HL-60 (cell line): Measurements from ENCODE around the gene BTBD2.

Source experiments
- DNase-seq, 2 experiments: peaks; one replicate each; pipeline ENCODE4 v3.0.0-alpha.2; 2010 to 2020; ENCODE audit warnings: low read depth in 1 of 2, low spot score in 1 of 2
- H3K27ac ChIP-seq: fragments of 250-450 bp; sonication (Bioruptor Pico); replicated peaks from 2 replicates; pipeline ENCODE4 v1.5.1; 2020; ENCODE audit warnings: mild to moderate bottlenecking, moderate library complexity
- H3K27me3 ChIP-seq: fragments of 250-450 bp; sonication (Bioruptor Pico); 2 replicates; pipeline ENCODE4 v1.5.1; 2021; ENCODE audit warnings: mild to moderate bottlenecking, moderate library complexity; ENCODE audit not compliant: insufficient read depth, poor library complexity, severe bottlenecking
- H3K4me3 ChIP-seq: replicated peaks from 2 replicates; pipeline ENCODE4 v1.5.1; 2011; ENCODE audit warnings: mild to moderate bottlenecking, control low read depth, low read length; ENCODE audit not compliant: insufficient read depth
- GABPA ChIP-seq: IDR thresholded peaks from 2 replicates; pipeline ENCODE4 v1.6.1; 2012; ENCODE audit warnings: low read depth
- POLR2AphosphoS5 ChIP-seq: IDR thresholded peaks from 2 replicates; pipeline ENCODE4 v1.6.1; 2012; ENCODE audit warnings: low read depth
- SPI1 ChIP-seq: IDR thresholded peaks from 2 replicates; pipeline ENCODE4 v1.6.1; 2012; ENCODE audit warnings: low read depth, mild to moderate bottlenecking, borderline replicate concordance
- TF ChIP-seq, protein P1 (sequence below): IDR thresholded peaks from 2 replicates; pipeline ENCODE4 v1.6.1; 2012; ENCODE audit warnings: low read depth; ENCODE audit not compliant: insufficient replicate concordance
- TF ChIP-seq, protein P2 (sequence below): IDR thresholded peaks from one replicate; pipeline ENCODE4 v1.5.1; 2011; ENCODE audit warnings: low read length, control low read depth, inconsistent platforms; ENCODE audit not compliant: insufficient read depth

The BTBD2 gene

DNA sequence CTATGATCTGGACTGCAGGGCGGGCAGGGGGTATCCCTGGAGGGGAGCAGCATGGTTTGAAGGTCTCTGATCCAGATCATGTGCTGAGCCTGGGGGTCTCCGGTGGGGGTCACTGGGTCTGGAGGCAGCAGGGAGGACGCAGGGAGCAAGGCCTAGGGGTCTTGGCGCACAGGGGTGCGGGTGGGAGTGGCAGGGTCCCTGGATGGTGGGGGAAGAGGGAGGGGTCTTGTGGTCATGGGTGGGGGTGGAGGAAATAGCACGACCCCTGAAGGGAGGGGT lies 1.9 kb downstream of the BTBD2 start:
- H3K27me3 ChIP-seq: no peaks in the 10 kb centered on the region
- TF ChIP-seq POLR2AphosphoS5 (no peak), SPI1 (no peak)
- TF ChIP-seq, protein P1, sequence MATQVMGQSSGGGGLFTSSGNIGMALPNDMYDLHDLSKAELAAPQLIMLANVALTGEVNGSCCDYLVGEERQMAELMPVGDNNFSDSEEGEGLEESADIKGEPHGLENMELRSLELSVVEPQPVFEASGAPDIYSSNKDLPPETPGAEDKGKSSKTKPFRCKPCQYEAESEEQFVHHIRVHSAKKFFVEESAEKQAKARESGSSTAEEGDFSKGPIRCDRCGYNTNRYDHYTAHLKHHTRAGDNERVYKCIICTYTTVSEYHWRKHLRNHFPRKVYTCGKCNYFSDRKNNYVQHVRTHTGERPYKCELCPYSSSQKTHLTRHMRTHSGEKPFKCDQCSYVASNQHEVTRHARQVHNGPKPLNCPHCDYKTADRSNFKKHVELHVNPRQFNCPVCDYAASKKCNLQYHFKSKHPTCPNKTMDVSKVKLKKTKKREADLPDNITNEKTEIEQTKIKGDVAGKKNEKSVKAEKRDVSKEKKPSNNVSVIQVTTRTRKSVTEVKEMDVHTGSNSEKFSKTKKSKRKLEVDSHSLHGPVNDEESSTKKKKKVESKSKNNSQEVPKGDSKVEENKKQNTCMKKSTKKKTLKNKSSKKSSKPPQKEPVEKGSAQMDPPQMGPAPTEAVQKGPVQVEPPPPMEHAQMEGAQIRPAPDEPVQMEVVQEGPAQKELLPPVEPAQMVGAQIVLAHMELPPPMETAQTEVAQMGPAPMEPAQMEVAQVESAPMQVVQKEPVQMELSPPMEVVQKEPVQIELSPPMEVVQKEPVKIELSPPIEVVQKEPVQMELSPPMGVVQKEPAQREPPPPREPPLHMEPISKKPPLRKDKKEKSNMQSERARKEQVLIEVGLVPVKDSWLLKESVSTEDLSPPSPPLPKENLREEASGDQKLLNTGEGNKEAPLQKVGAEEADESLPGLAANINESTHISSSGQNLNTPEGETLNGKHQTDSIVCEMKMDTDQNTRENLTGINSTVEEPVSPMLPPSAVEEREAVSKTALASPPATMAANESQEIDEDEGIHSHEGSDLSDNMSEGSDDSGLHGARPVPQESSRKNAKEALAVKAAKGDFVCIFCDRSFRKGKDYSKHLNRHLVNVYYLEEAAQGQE: no peak
- DNase-seq: no peak
- H3K4me3 ChIP-seq: no peak overlapping the region
- no peak overlapping the region for H3K27ac ChIP-seq

DNA sequence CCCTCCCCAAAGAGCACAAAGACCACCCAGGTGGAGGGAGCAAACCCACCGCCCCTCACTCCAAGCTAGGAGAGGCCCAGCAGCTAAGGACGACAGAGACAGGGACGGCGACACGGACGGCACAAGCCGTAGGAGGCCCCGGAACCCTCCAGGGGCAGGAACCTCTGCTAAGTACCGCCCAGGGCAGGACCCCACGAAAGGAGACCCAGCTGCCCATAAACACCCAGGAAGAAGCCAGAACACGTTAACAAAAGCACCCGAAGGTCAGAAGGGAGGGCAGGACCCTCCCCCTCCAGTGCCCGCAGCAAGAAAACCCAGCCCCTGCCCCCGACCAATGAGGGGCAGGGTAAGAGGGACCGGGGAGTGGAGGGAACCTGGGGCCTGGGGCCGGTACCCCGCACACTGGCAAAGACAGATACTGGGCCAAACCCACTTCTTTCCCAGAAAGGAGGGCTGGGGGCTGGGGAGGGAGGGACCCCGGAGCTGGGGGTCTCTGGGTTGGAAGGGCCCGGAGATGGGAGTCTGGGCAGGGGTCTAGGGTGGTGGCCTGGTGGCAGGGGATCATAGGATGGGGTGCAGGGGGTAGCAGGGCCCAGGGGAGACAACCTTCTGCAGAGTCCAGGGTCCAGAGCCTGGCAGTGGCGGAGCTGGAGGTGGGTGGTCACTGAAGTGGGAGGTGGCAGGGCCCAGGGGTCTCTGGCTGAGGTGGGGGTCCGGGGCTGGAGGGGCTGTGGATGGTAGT lies 2.4 kb downstream of the BTBD2 start:
- no peak for DNase-seq
- no peak overlapping the region for H3K4me3 ChIP-seq
- no peaks in the 10 kb centered on the region for H3K27me3 ChIP-seq
- TF ChIP-seq POLR2AphosphoS5: no peak
- no peak for TF ChIP-seq GABPA
- TF ChIP-seq, protein P2, sequence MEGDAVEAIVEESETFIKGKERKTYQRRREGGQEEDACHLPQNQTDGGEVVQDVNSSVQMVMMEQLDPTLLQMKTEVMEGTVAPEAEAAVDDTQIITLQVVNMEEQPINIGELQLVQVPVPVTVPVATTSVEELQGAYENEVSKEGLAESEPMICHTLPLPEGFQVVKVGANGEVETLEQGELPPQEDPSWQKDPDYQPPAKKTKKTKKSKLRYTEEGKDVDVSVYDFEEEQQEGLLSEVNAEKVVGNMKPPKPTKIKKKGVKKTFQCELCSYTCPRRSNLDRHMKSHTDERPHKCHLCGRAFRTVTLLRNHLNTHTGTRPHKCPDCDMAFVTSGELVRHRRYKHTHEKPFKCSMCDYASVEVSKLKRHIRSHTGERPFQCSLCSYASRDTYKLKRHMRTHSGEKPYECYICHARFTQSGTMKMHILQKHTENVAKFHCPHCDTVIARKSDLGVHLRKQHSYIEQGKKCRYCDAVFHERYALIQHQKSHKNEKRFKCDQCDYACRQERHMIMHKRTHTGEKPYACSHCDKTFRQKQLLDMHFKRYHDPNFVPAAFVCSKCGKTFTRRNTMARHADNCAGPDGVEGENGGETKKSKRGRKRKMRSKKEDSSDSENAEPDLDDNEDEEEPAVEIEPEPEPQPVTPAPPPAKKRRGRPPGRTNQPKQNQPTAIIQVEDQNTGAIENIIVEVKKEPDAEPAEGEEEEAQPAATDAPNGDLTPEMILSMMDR: no peak
- no peak for TF ChIP-seq SPI1
- TF ChIP-seq, protein P1: no peak
- H3K27ac ChIP-seq: no peak overlapping the region

DNA sequence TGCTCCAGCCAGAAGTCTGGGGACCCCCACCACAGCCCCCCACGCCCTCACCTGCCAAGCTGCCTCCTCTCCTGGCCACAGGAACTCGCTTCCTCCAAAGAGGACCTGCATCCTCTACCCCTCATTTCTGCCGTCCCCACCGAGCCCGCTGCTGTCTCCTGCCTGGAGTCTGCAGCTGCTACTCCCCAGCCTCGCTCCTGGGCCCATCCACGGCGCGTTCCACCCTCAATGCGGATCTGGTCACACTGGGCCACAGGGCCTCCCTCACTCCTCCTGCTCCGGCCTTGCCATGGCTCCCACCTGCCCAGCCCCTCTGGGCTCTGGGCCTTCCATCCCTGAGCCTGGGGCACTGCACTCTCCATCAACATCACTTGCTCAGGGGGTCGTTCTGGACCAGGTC lies 4.3 kb downstream of the BTBD2 start:
- Histone ChIP-seq H3K27ac (no peak overlapping the region), H3K27me3 (no peaks in the 10 kb centered on the region)

More for the DNA sequence above, 4.3 kb downstream of the BTBD2 start:
- DNase-seq: no peak
- TF ChIP-seq POLR2AphosphoS5 (no peak), GABPA (no peak), SPI1 (no peak)
- TF ChIP-seq, protein P1: no peak
- TF ChIP-seq, protein P2: no peak
- no peak overlapping the region for H3K4me3 ChIP-seq
